Endodermal cell (in vitro differentiated cells): Measurements from ENCODE around the gene PURA. TPM values are rescaled to one million over a fixed set of nuclear protein-coding genes. Genes with fewer than 3 reads are reported as not detected.
A peak's percentile ranks its signal among the peaks of the same experiment; 100 is the strongest.

Source experiments
- DNase-seq: peaks from one replicate; pipeline ENCODE4 v3.0.0-alpha.2; 2017
- H3K27ac ChIP-seq: 2 replicates; pipeline ENCODE4 v1.5.1; 2013; ENCODE audit warnings: mild to moderate bottlenecking, low read depth, low read length, moderate library complexity
- H3K27me3 ChIP-seq: 2 replicates; pipeline ENCODE4 v1.6.1; 2013; ENCODE audit warnings: mild to moderate bottlenecking, low read length, moderate library complexity; ENCODE audit not compliant: insufficient read depth, control insufficient read depth, poor library complexity, severe bottlenecking
- H3K36me3 ChIP-seq: 2 replicates; pipeline ENCODE4 v1.7.0; 2013; ENCODE audit warnings: mild to moderate bottlenecking, low read length, moderate library complexity; ENCODE audit not compliant: control insufficient read depth, insufficient read depth
- H3K4me1 ChIP-seq: one replicate; pipeline ENCODE4 v1.7.0; 2013; ENCODE audit warnings: low read length; ENCODE audit not compliant: control insufficient read depth, insufficient read depth
- H3K4me3 ChIP-seq: 2 replicates; pipeline ENCODE4 v1.5.1; 2013; ENCODE audit warnings: mild to moderate bottlenecking, low read length, moderate library complexity
- H3K9ac ChIP-seq: 2 replicates; pipeline ENCODE4 v1.6.1; 2013; ENCODE audit warnings: mild to moderate bottlenecking, low read length, moderate library complexity; ENCODE audit not compliant: poor library complexity, severe bottlenecking; ENCODE audit errors: extremely low read depth
- H3K9me3 ChIP-seq: 2 replicates; pipeline ENCODE4 v1.6.1; 2013; ENCODE audit warnings: mild to moderate bottlenecking, low read length, moderate library complexity; ENCODE audit not compliant: control insufficient read depth
- H3K27ac Mint-ChIP-seq: 2 replicates; pipeline ENCODE4 v1.8.0; 2020; ENCODE audit warnings: mixed read lengths
- H3K27me3 Mint-ChIP-seq: 2 replicates; pipeline ENCODE4 v1.8.0; 2021; ENCODE audit warnings: mild to moderate bottlenecking, mixed read lengths; ENCODE audit not compliant: insufficient read depth
- H3K36me3 Mint-ChIP-seq: 2 replicates; pipeline ENCODE4 v1.8.0; 2020; ENCODE audit warnings: low read depth, mixed read lengths
- H3K4me1 Mint-ChIP-seq: 2 replicates; pipeline ENCODE4 v1.8.0; 2020; ENCODE audit warnings: mixed read lengths
- H3K4me3 Mint-ChIP-seq: 2 replicates; pipeline ENCODE4 v1.8.0; 2020; ENCODE audit warnings: mild to moderate bottlenecking, moderate library complexity, mixed read lengths
- H3K9me3 Mint-ChIP-seq: 2 replicates; pipeline ENCODE4 v1.8.0; 2020; ENCODE audit warnings: mild to moderate bottlenecking, mixed read lengths
- WGBS, 2 experiments: methylation state at CpG; one replicate each; pipeline versions ENCODE4 v1.1.5 to v1.1.7; 2013; ENCODE audit warnings: missing lambda C conversion rate in 2 of 2, mixed read lengths in 1 of 2; ENCODE audit not compliant: insufficient coverage in 1 of 2, insufficient read length in 1 of 2; 5-methylcytosine and 5-hydroxymethylcytosine counted together
- total RNA-seq, 2 donors: library from RNA; stranded (reverse); fragmentation: NEBNext Ultra II Directional in 1 of 2; extraction: Animal tissue kit (Norgen Biotek cat#: 25700) in 1 of 2; gene quantifications; 2 replicates in 1 of 2; 3 replicates in 1 of 2; pipeline ENCODE4 v1.2.1, GENCODE V29; 2021
- TF ChIP-seq, protein P1 (sequence below): fragments of 200-600 bp; sonication (generic); conservative IDR thresholded peaks from 2 replicates; pipeline ENCODE4 v1.5.0; 2021; ENCODE audit warnings: antibody characterized with exemption, mild to moderate bottlenecking

PURA gene
- total RNA-seq, 2 donors from 2014 or later, result 6.8 to 7.7 TPM

DNA sequence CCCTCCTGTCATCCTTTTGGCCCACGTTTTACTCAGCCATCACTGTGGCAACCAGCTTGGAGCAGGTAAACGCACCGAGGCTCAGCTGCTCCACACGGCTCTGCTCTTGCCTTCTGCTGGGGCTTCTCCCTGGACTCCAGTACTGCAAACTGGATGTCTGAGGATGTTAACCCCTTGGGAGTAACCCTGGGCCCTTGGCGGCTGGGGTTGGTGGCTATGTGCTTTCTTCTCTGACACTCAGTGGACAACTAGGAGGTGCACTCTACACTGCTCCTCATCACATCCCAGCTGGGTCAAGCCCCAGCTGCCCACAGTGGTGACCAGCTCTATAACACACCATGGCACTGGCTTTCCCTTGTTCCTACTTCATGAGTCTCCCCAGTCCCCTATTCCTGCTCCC is 48.9 kb downstream of the PURA start:
- WGBS, 2 experiments, result 84 to 85% methylated on average over 3 to 5 of the region's 5 CpGs
- peaks cover 13% of the 10 kb centered on the region for H3K27me3 Mint-ChIP-seq
- no peak overlapping the region for H3K4me3 Mint-ChIP-seq
- H3K27me3 ChIP-seq, result no peaks in the 10 kb centered on the region
- no peak overlapping the region for H3K9ac ChIP-seq
- H3K27ac ChIP-seq, result no peak overlapping the region
- no peak for DNase-seq
- no peaks in the 10 kb centered on the region for H3K36me3 ChIP-seq
- H3K4me1 Mint-ChIP-seq, result peaks cover 12% of the 10 kb centered on the region
- H3K9me3 ChIP-seq, result no peaks in the 10 kb centered on the region
- no peak overlapping the region for H3K27ac Mint-ChIP-seq
- no peaks in the 10 kb centered on the region for H3K36me3 Mint-ChIP-seq
- no peaks in the 10 kb centered on the region for H3K9me3 Mint-ChIP-seq
- peaks cover 7% of the 10 kb centered on the region for H3K4me1 ChIP-seq
- no peak overlapping the region for H3K4me3 ChIP-seq
- TF ChIP-seq, protein P1, sequence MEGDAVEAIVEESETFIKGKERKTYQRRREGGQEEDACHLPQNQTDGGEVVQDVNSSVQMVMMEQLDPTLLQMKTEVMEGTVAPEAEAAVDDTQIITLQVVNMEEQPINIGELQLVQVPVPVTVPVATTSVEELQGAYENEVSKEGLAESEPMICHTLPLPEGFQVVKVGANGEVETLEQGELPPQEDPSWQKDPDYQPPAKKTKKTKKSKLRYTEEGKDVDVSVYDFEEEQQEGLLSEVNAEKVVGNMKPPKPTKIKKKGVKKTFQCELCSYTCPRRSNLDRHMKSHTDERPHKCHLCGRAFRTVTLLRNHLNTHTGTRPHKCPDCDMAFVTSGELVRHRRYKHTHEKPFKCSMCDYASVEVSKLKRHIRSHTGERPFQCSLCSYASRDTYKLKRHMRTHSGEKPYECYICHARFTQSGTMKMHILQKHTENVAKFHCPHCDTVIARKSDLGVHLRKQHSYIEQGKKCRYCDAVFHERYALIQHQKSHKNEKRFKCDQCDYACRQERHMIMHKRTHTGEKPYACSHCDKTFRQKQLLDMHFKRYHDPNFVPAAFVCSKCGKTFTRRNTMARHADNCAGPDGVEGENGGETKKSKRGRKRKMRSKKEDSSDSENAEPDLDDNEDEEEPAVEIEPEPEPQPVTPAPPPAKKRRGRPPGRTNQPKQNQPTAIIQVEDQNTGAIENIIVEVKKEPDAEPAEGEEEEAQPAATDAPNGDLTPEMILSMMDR, result no peak

GRCh38 chr5:140165101-140165922 is 51.4 kb downstream of the PURA start:
- no peak overlapping the region for H3K4me3 ChIP-seq
- peaks cover 7% of the 10 kb centered on the region for H3K4me1 ChIP-seq
- H3K9me3 ChIP-seq, result no peaks in the 10 kb centered on the region
- Mint-ChIP-seq H3K4me1 (peaks cover 12% of the 10 kb centered on the region), H3K27ac (no peak overlapping the region), H3K27me3 (peaks cover 10% of the 10 kb centered on the region), H3K4me3 (no peak overlapping the region), H3K36me3 (no peaks in the 10 kb centered on the region), H3K9me3 (no peaks in the 10 kb centered on the region)
- TF ChIP-seq, protein P1, result no peak
- WGBS, 2 experiments, result 80 to 89% methylated on average over 5 of the region's 5 CpGs
- H3K36me3 ChIP-seq, result no peaks in the 10 kb centered on the region
- H3K27me3 ChIP-seq, result no peaks in the 10 kb centered on the region
- H3K9ac ChIP-seq, result no peak overlapping the region
- DNase-seq, result peak; percentile 44
- H3K27ac ChIP-seq, result no peak overlapping the region

GRCh38 chr5:140165923-140166270 is 52.0 kb downstream of the PURA start:
- no peak overlapping the region for H3K4me3 Mint-ChIP-seq
- 76 to 85% methylated on average over 3 to 4 of the region's 4 CpGs for WGBS, 2 experiments
- H3K9ac ChIP-seq, result no peak overlapping the region
- H3K4me1 ChIP-seq, result peaks cover 7% of the 10 kb centered on the region
- H3K27me3 Mint-ChIP-seq, result peaks cover 9% of the 10 kb centered on the region
- DNase-seq, result no peak
- TF ChIP-seq, protein P1, result no peak
- H3K36me3 Mint-ChIP-seq, result no peaks in the 10 kb centered on the region
- no peak overlapping the region for H3K27ac Mint-ChIP-seq
- no peaks in the 10 kb centered on the region for H3K9me3 Mint-ChIP-seq
- no peaks in the 10 kb centered on the region for H3K36me3 ChIP-seq
- H3K9me3 ChIP-seq, result no peaks in the 10 kb centered on the region
- H3K4me1 Mint-ChIP-seq, result peaks cover 12% of the 10 kb centered on the region
- no peak overlapping the region for H3K4me3 ChIP-seq
- H3K27ac ChIP-seq, result no peak overlapping the region
- H3K27me3 ChIP-seq, result peaks cover 3% of the 10 kb centered on the region
